Brain microvascular endothelial cell (primary cell): Measurements from ENCODE around the gene FMO2.
A peak's percentile ranks its signal among the peaks of the same experiment; 100 is the strongest.

Experiments
- DNase-seq: peaks from one replicate; pipeline ENCODE4 v3.0.0-alpha.2; 2020
- H3K27ac ChIP-seq: fragments of 250-450 bp; sonication (Bioruptor Pico); 2 replicates; pipeline ENCODE4 v1.5.1; 2020; ENCODE audit warnings: mild to moderate bottlenecking, moderate library complexity
- H3K27me3 ChIP-seq: fragments of 250-450 bp; sonication (Bioruptor Pico); replicated peaks from 2 replicates; pipeline ENCODE4 v1.5.1; 2020; ENCODE audit warnings: mild to moderate bottlenecking
- H3K36me3 ChIP-seq: fragments of 250-450 bp; sonication (Bioruptor Pico); replicated peaks from 2 replicates; pipeline ENCODE4 v1.5.1; 2020; ENCODE audit warnings: mild to moderate bottlenecking
- H3K4me3 ChIP-seq: 2 replicates; pipeline ENCODE4 v1.5.1; 2011; ENCODE audit warnings: low read depth, mild to moderate bottlenecking, control low read depth, low read length, moderate library complexity
- in situ Hi-C: cut with HindIII; loops from 2 replicates; pipeline ENCODE4 v1.10.0; 2017; ENCODE audit warnings: low sequenced_read_pairs, low pct_ligation_motif_present
- TF ChIP-seq, protein P1 (sequence below): IDR thresholded peaks from 2 replicates; pipeline ENCODE4 v1.5.1; 2011; ENCODE audit warnings: low read depth, mild to moderate bottlenecking, moderate library complexity, low read length, control low read depth, inconsistent platforms; ENCODE audit errors: missing control alignments

The FMO2 gene

DNA sequence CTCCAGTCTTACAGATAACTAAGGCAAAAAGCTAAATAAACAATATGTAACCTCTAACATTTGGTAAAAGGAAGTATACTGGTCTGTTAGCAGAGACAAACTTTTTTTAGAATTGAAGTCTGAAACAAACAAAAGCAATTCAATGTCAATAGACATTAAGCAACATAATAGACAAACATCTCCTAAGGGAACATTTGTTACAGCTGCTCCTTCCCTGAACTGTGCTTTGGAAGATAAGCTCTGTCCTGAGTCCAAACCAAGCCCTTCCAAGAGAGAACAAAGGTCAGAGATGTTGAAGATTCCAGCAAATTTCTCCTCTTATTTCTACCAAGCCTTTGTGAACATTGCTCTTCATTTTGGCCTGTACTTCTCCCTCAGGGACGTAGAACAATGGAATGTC lies 25.3 kb downstream of the FMO2 start:
- Histone ChIP-seq H3K4me3 (no peak overlapping the region), H3K36me3 (no peaks in the 10 kb centered on the region), H3K27me3 (no peaks in the 10 kb centered on the region), H3K27ac (no peak overlapping the region)
- in situ Hi-C loops, result no loop called here
- TF ChIP-seq, protein P1, sequence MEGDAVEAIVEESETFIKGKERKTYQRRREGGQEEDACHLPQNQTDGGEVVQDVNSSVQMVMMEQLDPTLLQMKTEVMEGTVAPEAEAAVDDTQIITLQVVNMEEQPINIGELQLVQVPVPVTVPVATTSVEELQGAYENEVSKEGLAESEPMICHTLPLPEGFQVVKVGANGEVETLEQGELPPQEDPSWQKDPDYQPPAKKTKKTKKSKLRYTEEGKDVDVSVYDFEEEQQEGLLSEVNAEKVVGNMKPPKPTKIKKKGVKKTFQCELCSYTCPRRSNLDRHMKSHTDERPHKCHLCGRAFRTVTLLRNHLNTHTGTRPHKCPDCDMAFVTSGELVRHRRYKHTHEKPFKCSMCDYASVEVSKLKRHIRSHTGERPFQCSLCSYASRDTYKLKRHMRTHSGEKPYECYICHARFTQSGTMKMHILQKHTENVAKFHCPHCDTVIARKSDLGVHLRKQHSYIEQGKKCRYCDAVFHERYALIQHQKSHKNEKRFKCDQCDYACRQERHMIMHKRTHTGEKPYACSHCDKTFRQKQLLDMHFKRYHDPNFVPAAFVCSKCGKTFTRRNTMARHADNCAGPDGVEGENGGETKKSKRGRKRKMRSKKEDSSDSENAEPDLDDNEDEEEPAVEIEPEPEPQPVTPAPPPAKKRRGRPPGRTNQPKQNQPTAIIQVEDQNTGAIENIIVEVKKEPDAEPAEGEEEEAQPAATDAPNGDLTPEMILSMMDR, result no peak
- no peak for DNase-seq

DNA sequence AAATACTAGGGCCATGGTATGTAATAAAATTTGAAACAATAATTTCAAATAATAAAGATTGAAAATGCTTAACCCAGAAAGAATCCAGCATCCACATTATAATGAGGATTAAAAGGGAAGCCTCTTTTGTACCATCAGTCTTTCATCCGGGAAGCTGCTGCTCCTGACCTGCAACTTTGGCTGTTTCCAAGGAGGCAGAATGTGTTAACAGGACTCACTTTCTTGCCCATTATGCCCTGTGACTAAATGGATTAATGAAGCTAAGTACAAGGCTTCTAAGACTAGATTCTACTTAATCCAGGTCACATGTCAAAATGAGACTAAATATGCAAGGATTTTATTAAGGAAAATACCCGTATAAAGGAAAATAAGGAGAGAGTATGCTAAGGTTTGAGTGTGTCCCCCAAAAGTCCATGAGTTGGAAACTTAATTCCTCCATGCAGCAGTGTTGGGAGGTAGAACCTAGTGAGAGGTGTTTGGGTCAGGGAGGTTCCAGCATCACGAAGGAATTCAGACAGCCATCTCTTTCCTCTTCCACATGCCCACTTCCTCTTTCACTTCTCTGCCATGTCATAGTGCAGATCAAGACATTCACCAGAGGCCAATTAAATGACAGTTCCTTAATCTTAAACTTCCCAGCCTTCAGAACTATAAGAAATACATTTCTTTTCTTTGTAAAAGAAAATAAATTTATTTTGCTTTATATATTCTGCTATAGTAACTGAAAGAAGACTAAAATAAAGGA lies 27.7 kb downstream of the FMO2 start:
- no peaks in the 10 kb centered on the region for H3K27me3 ChIP-seq
- in situ Hi-C loops, result no loop called here

DNA sequence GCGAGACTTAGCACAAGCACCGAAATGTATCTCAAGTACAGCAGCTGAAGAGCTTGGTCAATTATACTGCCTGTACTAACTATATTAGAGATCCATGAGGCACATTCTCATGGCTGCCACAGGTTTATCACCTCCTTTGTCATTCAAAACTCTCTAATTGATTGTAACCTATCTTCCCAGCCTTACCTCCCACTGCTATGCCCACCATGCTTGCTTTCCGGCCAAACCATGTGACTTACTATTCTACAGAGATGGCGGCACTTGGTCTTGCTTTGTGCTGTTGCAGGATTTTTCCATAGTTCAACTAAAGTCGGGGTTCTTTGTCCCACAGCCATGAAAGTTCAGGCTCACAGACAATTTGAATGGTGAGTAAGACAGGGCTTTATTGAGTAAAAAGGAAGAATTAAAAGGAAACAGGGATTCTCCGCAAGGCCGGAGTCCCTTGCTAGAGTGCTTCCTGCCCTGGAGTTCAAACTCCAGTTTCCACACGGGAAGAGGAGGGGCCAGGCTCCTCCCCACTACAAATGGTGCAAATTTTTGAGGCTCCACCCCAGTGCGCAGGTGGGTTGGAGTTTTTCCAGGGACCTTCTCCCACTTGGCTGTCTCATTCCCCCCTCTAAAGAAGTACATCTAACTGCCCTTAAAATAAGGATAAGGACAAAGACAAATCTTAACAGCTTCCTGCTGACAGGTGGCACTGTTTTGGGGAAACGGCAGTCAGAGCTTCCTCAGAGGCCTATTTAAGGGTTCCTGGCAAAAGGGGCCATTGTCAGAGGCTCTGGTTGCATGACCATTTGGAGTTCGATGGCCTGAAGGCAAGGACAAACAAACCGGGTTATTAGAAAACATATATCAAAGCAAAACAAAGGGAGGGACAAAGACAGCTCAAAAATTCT lies 28.7 kb downstream of the FMO2 start:
- Histone ChIP-seq H3K36me3 (no peaks in the 10 kb centered on the region), H3K27ac (no peak overlapping the region), H3K27me3 (no peaks in the 10 kb centered on the region), H3K4me3 (no peak overlapping the region)
- TF ChIP-seq, protein P1, result peak; percentile 16
- DNase-seq, result no peak
- in situ Hi-C loops, result no loop called here

More for the DNA sequence above, 27.7 kb downstream of the FMO2 start:
- H3K36me3 ChIP-seq, result no peaks in the 10 kb centered on the region
- TF ChIP-seq, protein P1, result no peak
- H3K27ac ChIP-seq, result no peak overlapping the region
- DNase-seq, result no peak
- H3K4me3 ChIP-seq, result no peak overlapping the region

DNA sequence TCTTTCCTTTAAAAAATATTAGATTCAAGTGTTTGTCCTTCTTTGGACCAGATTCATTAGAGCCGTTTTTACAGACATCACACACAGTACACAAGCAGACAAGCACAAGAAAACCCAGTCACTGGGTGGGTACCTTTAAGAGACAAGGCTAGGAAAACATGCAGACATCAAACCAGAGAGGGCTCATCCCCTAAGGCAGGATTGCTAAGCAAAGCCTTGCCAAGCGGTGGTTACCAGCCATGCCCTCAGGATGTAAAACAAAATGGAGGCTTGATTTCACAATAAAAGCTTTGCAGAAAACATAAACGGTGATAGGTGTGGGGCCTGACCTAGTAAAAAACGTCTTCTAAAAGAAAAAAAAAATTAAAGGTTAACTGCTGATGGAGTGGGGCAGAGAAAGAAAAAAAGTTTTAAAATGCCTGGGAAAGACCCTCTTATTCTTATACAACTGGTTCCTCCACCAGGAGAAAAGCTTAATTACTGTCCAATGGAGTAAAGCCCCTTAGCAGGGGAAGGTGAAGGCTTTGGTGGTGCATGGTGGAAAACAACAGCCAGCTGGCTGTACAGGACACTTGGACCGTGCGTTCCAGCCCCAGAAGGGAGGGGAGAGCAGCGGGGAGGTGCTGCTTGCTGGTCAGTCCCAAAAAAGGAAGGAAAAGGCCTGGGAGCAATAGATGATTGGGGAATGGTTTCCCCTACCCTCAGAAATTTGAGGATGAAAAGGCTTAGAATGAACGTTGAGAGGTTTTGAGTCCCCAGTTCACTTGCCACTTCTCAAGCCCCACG lies 32.8 kb downstream of the FMO2 start:
- in situ Hi-C loops, result no loop called here
- Histone ChIP-seq H3K27ac (no peak overlapping the region), H3K27me3 (no peaks in the 10 kb centered on the region), H3K36me3 (no peaks in the 10 kb centered on the region), H3K4me3 (no peak overlapping the region)
- TF ChIP-seq, protein P1, result no peak
- DNase-seq, result no peak

DNA sequence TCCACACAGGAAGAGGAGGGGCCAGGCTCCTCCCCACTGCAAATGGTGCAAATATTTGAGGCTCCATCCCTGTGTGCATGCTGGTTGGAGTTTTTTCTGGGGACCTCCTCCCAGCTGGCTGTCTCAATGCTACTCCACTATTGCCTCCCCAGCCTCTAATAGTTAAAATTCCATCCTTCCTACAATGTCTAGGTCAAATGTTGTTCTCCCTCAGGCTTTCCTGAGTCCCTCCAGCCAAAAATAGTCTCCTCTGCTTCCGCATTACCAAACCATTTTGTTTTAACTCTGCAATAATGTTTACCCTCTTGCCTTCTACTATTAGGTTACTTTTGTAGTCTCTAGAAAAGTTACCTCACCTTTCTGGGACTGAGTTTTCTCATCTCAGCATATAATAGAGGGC lies 33.6 kb downstream of the FMO2 start:
- in situ Hi-C loops, result no loop called here
- peak overlapping the region; percentile 26 for H3K27ac ChIP-seq
- H3K27me3 ChIP-seq, result no peaks in the 10 kb centered on the region
- H3K36me3 ChIP-seq, result no peaks in the 10 kb centered on the region
- TF ChIP-seq, protein P1, result no peak
- DNase-seq, result peak; percentile 2
- H3K4me3 ChIP-seq, result no peak overlapping the region
